SK-N-SH treated with all-trans-retinoic acid at 6 μM for 48 hours (cell line): ENCODE data around the gene MIAT.

Experiments used
- ARNTL ChIP-seq: fragments of 450-650 bp; formaldehyde crosslinking; IDR thresholded peaks from 2 replicates; pipeline ENCODE4 v1.5.0; 2020; ENCODE audit warnings: low read depth, mild to moderate bottlenecking, moderate library complexity, borderline replicate concordance
- CREB5 ChIP-seq: fragments of 250-450 bp; sonication (Bioruptor Pico); IDR thresholded peaks from 2 replicates; pipeline ENCODE4 v1.5.1; 2020; ENCODE audit warnings: low read depth, mild to moderate bottlenecking, moderate library complexity
- CSDC2 ChIP-seq: fragments of 250-450 bp; sonication (Bioruptor Pico); IDR thresholded peaks from 2 replicates; pipeline ENCODE4 v1.5.0; 2020; ENCODE audit warnings: mild to moderate bottlenecking, moderate library complexity
- ESRRG ChIP-seq: fragments of 250-450 bp; sonication (Bioruptor Pico); IDR thresholded peaks from 2 replicates; pipeline ENCODE4 v1.6.1; 2021; ENCODE audit warnings: mild to moderate bottlenecking
- OSR1 ChIP-seq: fragments of 250-450 bp; sonication (Bioruptor Pico); IDR thresholded peaks from 2 replicates; pipeline ENCODE4 v1.8.0; 2022; ENCODE audit warnings: moderate library complexity, mild to moderate bottlenecking, inconsistent platforms
- PATZ1 ChIP-seq: fragments of 250-450 bp; sonication (Bioruptor Pico); IDR thresholded peaks from 2 replicates; pipeline ENCODE4 v1.8.0; 2020; ENCODE audit warnings: mild to moderate bottlenecking, moderate library complexity, borderline replicate concordance
- RARB ChIP-seq: fragments of 250-450 bp; sonication (Bioruptor Pico); IDR thresholded peaks from 2 replicates; pipeline ENCODE4 v1.8.0; 2021; ENCODE audit warnings: mild to moderate bottlenecking, moderate library complexity
- SNAI2 ChIP-seq: fragments of 250-450 bp; sonication (Bioruptor Pico); IDR thresholded peaks from 2 replicates; pipeline ENCODE4 v1.5.0; 2020; ENCODE audit warnings: mild to moderate bottlenecking, moderate library complexity
- ZFP3 ChIP-seq: fragments of 250-450 bp; sonication (Bioruptor Pico); IDR thresholded peaks from 2 replicates; pipeline ENCODE4 v1.5.0; 2020; ENCODE audit warnings: mild to moderate bottlenecking, moderate library complexity
- ZFP30 ChIP-seq: fragments of 450-650 bp; formaldehyde crosslinking; IDR thresholded peaks from 2 replicates; pipeline ENCODE4 v1.5.0; 2022; ENCODE audit warnings: mild to moderate bottlenecking, moderate library complexity
- ZNF8 ChIP-seq: fragments of 450-650 bp; formaldehyde crosslinking; IDR thresholded peaks from 2 replicates; pipeline ENCODE4 v1.5.0; 2020; ENCODE audit warnings: mild to moderate bottlenecking, moderate library complexity

DNA sequence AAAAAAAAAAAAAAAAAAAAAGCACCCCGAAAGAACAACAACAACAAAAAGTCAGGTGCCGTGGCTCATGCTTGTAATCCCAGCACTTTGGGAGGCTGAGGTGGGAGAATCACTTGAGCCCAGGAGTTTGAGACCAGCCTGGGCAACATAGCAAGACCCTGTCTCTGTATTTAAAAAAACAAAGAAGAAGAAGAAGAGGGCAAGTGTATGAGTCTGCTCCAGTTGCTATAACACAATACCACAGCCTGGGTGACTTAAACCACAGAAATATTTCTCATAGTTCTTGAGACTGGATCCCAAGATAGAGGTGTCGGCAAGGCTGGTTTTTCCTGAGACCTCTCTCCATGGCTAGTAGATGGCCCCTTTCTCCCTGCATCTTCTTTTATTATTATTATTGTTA, 23.2 kb upstream of the MIAT start:
- no peak for TF ChIP-seq ZFP3 (CRISPR knock-in tag)
- no peak for TF ChIP-seq RARB (CRISPR knock-in tag)
- no peak for TF ChIP-seq PATZ1 (CRISPR knock-in tag)
- no peak for TF ChIP-seq CREB5
- TF ChIP-seq ESRRG (CRISPR knock-in tag) = no peak
- TF ChIP-seq CSDC2 (CRISPR knock-in tag) = no peak
- TF ChIP-seq OSR1 (CRISPR knock-in tag) = no peak
- no peak for TF ChIP-seq SNAI2 (CRISPR knock-in tag)
- TF ChIP-seq ZFP30 (CRISPR knock-in tag) = no peak
- no peak for TF ChIP-seq ZNF8 (CRISPR knock-in tag)
- no peak for TF ChIP-seq ARNTL (CRISPR knock-in tag)
